A673 (cell line): ENCODE data around the gene ZNF566.
A peak's percentile ranks its signal among the peaks of the same experiment; 100 is the strongest.

ENCODE experiments used
- CTCF ChIP-seq: fragments of 300-800, 200-600 bp; sonication (generic); conservative IDR thresholded peaks from 2 replicates; pipeline ENCODE4 v1.5.1; 2017; ENCODE audit warnings: low read depth, mild to moderate bottlenecking, antibody characterized with exemption, low read length, moderate library complexity, mixed read lengths
- EZH2 ChIP-seq: fragments of 200-600 bp; sonication (generic); IDR thresholded peaks from 2 replicates; pipeline ENCODE4 v1.6.1; 2017; ENCODE audit warnings: borderline replicate concordance, low read depth, mild to moderate bottlenecking, mixed read lengths, antibody characterized with exemption, low read length; ENCODE audit not compliant: poor library complexity, severe bottlenecking

- TF ChIP-seq EZH2 = no peak
- 0 out of 2 replicates have a peak, but pooled peaks have one; percentile 12 for TF ChIP-seq CTCF
These were observed 579 bp downstream of the ZNF566 start for GRCh38 chr19:36488846-36489117.
